ENCODE data around the gene CPM. TPM values are rescaled to one million over a fixed set of nuclear protein-coding genes. Genes with fewer than 3 reads are reported as not detected.

The CPM gene
- polyA plus RNA-seq, 6 donors from 2014 or later = 3.2 to 26.0 (median 7.0) TPM

DNA sequence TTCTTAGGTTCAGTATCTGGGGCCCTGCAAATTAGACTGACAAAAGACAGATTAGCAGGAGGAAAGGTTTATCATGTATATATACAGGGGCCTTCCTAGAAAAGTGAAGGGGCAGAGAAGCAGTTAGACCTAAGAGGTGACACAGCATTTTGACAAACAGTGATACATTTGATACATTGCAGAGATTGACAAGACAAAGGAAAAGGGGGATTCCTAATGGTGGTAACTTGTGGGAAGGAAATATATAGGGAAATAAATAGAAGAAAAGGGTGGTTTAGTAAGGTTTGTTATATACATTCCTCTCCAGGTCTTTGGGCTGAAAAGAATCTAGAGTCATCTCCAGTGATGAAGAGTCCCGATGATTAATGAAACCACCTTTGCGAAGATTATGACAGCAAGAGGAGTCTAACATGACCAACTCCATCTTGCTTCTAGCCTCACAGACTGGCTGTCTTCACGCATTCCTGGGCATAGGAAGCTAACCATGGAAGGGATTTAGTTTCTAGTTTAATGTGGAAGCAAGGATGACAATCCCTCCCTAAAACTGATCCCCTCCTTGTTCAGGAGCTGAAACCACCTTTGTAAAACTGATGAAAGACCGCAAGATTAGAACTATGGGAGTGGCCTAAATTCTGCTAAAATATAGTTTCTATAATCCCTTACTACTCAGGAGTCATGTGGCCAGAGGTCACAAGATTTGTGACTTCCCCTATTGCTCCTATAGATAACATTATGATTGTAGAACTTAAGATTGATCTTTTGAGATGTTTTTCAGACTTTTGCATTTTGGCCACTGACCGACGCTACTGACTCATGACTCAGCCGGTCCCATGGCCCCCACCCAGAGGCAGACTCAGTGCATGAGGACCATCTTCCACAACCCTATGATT, 31.1 kb upstream of the CPM start:
- H3K27ac Mint-ChIP-seq = no peak overlapping the region
- peaks cover 0 to 5% (median 1%) of the 10 kb centered on the region in 3 donors for H3K4me1 Mint-ChIP-seq
- DNase-seq (no peak), ATAC-seq (ENCODE audit: low read depth in 2 of 2) (no peak)
- no peaks in the 10 kb centered on the region for H3K27me3 Mint-ChIP-seq
- no peaks in the 10 kb centered on the region for H3K9me3 Mint-ChIP-seq
- H3K4me3 Mint-ChIP-seq = no peak overlapping the region
- no peaks in the 10 kb centered on the region for H3K36me3 Mint-ChIP-seq

DNA sequence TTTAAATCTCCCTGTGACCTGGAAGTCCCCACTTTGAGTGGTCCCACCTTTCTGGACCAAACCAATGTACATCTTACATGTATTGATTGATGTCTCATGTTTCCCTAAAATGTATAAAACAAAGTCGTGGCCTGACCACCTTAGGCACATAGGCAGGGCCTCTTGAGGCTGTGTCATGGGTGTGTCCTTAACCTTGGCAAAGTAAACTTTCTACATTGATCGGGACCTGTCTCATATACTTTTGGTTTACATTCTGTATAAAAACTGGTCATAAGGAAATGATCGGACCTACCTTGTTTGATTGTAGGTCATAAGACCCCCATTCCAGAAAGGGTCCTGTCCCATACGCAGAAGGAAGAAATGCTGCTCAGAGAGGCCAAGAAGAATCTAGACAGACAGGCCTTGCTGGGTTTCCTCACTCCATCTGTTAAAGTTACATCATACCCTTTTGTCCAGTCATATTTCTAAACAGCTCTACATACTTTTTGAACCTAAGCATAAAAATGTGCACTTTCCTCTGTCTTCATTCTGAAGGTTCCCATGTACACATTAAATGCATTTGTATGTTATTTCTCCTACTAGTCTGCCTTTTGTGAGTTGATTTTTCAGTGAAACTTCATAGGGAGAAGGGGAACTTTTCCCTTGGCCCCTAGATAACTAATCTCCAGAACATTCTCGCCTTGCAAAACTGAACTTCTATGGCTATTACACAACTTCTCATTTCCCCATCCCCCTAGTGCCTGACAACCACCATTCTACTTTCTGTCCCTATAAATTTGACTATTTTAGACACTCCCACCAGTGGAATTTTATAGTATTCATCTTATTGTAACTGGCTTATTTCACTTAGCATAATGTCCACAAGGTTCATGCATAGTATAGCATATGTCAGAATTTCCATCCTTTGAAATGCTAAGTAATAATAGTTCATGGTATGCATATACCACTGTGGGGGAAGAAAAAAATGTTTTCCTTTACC, 30.2 kb upstream of the CPM start:
- Mint-ChIP-seq H3K27me3 (no peaks in the 10 kb centered on the region), H3K4me3 (no peak overlapping the region), H3K9me3 (no peaks in the 10 kb centered on the region), H3K36me3 (no peaks in the 10 kb centered on the region), H3K27ac (no peak overlapping the region), H3K4me1 (peaks cover 9 to 14% (median 10%) of the 10 kb centered on the region in 3 donors)
- DNase-seq (no peak), ATAC-seq (ENCODE audit: low read depth in 2 of 2) (no peak)

DNA sequence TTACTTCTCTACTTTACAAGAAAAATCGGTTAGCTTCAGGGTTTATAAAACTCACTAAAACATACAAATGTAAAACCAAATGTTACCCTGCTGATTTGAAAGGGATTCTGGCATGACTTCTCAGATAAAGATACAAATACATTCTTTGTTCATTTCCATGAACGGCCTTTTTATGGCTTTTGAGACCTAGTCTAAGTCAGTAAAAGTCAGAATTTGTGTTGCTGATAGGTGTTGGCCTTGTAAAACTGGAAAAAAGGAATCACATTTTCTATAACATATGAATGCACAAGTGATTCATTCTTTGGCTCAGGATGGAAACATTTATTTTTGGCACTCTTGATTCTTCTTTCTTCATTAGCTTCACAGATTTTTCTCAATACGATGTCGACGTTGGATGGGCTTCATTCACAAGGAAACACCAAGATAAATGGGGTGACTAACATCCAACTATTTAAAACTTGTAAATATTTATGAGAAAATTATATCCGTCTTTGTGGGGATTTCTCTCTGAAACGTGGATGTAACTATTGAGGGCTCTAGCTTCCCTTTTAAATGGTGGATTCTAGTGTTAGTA, 27.0 kb upstream of the CPM start:
- Mint-ChIP-seq H3K27me3 (no peaks in the 10 kb centered on the region), H3K36me3 (no peaks in the 10 kb centered on the region), H3K9me3 (no peaks in the 10 kb centered on the region), H3K4me3 (no peak overlapping the region), H3K27ac (no peak overlapping the region), H3K4me1 (peaks cover 9 to 16% (median 13%) of the 10 kb centered on the region in 3 donors)
- ATAC-seq (ENCODE audit: low read depth in 2 of 2) (no peak), DNase-seq (no peak)

DNA sequence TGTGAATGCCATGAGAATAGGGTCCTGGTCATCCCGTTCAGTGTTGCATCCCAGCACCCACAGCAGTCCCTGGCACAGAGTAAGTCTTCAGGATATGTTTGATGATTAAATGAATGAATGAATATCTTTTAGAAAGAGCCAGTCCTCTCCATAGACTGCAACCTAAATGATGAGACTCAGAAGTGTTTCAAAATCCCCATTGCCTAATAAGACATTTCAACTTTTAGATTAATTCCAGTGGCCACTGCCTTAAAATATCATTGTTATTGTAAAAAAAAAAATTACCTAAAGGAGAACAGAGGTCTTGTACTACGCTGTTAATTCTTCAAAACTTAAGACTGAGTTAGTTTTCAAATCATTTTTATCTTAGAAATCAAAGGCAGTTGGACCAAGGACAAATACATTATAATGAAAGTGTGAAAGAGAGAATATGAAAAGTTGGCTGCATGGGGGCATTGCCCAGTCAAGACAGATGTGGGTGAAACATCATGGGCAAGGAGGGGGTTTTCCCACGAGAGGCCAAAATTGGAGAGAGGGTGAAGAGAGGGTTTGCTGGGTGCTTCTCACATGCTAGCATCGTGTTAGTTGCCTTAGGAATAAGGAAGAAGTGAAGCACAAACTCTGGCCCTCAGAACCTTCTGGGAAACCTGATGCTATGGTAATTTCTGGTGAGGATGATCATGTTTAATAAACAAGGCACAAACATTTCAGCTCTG, 26.3 kb upstream of the CPM start:
- no peaks in the 10 kb centered on the region for H3K9me3 Mint-ChIP-seq
- no peak overlapping the region for H3K4me3 Mint-ChIP-seq
- H3K36me3 Mint-ChIP-seq = no peaks in the 10 kb centered on the region
- H3K4me1 Mint-ChIP-seq = peaks cover 9 to 16% (median 13%) of the 10 kb centered on the region in 3 donors
- H3K27me3 Mint-ChIP-seq = no peaks in the 10 kb centered on the region
- H3K27ac Mint-ChIP-seq = peak overlapping the region in 2 of 6 donors; percentile 8
- no peak for ATAC-seq (ENCODE audit: low read depth in 2 of 2)
- DNase-seq = no peak

DNA sequence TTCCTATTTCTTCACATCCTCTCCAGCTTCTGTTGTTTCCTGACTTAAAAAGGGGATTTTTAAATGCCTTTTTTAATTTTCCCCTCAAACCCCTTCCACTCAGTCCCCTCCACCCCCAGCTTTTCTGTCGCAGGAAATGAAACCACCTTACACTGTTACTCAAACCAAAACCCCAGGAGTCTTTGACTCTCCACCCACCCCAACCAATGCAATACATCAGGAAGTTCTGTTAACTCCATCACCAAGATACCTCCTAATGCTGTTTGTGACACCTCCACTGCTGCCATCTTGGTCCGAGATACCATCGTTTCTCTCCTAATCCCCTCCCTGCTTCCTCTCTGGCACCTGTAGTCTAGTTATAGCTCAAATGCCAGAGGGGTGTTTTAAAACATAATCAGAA, 25.4 kb upstream of the CPM start:
- Mint-ChIP-seq H3K36me3 (no peaks in the 10 kb centered on the region), H3K9me3 (no peaks in the 10 kb centered on the region), H3K27me3 (no peaks in the 10 kb centered on the region), H3K27ac (peak overlapping the region in 3 of 6 donors; percentile 60 to 91 (median 78)), H3K4me3 (peak overlapping the region in 3 of 8 donors; percentile 57 to 81 (median 59)), H3K4me1 (peaks cover 9 to 16% (median 13%) of the 10 kb centered on the region in 3 donors)
- ATAC-seq (ENCODE audit: low read depth in 2 of 2) = peak in 1 of 2 donors; percentile 32
- DNase-seq = no peak

DNA sequence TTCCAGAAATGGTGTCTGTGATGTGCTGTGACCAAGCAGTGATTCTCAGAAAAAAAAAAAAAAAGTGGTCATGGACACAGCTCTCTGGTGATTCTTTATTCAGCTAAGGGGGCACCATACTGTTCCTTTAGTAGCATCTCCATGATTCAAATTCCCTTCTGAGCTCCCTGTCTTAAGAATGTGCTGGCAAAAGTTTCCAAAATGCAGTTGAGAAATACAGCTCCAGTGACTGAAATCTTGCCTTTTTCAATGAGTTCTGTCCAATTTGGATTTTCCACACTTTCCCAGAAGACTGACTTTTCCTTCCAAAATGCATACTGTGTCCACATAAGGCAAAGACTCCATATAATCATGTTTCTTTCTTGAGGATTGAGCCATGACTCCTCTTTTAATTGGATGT, 24.3 kb upstream of the CPM start:
- ATAC-seq (ENCODE audit: low read depth in 2 of 2) = no peak
- H3K4me3 Mint-ChIP-seq = no peak overlapping the region
- no peak overlapping the region for H3K27ac Mint-ChIP-seq
- DNase-seq = no peak
- H3K9me3 Mint-ChIP-seq = no peaks in the 10 kb centered on the region
- no peaks in the 10 kb centered on the region for H3K27me3 Mint-ChIP-seq
- peaks cover 9 to 16% (median 13%) of the 10 kb centered on the region in 3 donors for H3K4me1 Mint-ChIP-seq
- H3K36me3 Mint-ChIP-seq = no peaks in the 10 kb centered on the region

DNA sequence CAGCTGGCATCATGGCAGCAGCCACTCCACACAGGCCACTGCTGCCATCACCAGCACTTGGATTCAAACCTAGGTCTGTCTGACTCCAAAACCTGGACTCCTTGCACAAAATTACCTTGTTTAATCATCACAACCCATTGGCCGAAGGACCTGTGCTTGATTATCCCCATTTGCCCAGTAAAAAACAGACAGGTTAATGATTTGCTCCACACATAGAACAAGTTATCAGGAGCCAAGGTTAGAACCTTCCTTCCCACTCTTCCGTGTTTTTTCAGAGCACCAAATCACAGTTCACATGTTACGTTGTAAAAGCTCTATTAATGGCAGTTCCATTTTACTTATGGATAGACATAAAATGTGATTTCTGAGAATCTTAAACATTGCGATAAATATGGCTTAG, 23.5 kb upstream of the CPM start:
- Mint-ChIP-seq H3K4me3 (no peak overlapping the region), H3K27me3 (no peaks in the 10 kb centered on the region), H3K36me3 (no peaks in the 10 kb centered on the region), H3K9me3 (no peaks in the 10 kb centered on the region), H3K27ac (no peak overlapping the region), H3K4me1 (peaks cover 9 to 16% (median 13%) of the 10 kb centered on the region in 3 donors)
- no peak for ATAC-seq (ENCODE audit: low read depth in 2 of 2)
- no peak for DNase-seq

DNA sequence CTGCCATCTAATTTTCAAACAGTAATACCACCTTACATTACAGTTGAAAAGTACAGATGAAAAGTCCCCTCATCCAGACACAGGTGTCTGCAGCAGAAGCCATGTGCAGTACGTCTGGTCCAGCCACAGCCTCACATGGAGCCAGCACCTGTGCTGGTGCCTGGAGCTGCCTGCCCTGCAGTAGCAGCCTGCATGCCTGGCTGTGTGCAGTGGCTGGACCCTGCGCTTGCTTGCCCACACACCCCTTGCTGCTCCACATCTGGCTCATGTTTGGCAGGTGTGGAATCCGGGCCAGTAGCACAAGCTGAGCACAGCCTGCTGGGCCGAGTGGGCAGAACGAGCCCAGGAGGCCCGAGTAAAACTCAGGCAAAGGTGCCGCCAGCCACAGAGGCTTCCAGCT, 21.8 kb upstream of the CPM start:
- Mint-ChIP-seq H3K36me3 (no peaks in the 10 kb centered on the region), H3K27me3 (no peaks in the 10 kb centered on the region), H3K4me3 (no peak overlapping the region), H3K27ac (no peak overlapping the region), H3K9me3 (no peaks in the 10 kb centered on the region), H3K4me1 (peaks cover 9 to 16% (median 13%) of the 10 kb centered on the region in 3 donors)
- no peak for DNase-seq
- ATAC-seq (ENCODE audit: low read depth in 2 of 2) = no peak

DNA sequence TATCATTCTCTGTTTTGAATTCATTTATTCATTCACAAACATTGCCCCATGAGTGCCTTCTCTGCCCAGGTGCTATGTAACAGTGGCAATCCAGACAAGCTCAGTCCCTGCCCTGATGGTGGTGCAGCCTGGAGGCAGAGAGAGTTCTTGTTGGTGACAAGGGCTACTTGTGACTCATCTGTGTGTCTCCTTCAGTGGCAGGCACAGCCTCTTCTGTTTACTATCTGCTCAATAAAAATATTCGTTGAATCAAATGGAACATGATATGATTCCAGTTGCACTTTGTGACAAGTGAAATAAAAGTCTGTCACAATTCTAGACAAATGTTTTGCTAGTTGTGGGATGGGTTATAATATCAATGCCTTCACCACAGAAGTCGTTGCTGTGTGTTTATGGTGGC, 20.6 kb upstream of the CPM start:
- Mint-ChIP-seq H3K36me3 (no peaks in the 10 kb centered on the region), H3K27ac (no peak overlapping the region), H3K27me3 (no peaks in the 10 kb centered on the region), H3K4me3 (no peak overlapping the region), H3K9me3 (no peaks in the 10 kb centered on the region), H3K4me1 (peaks cover 4 to 6% (median 6%) of the 10 kb centered on the region in 3 donors)
- ATAC-seq (ENCODE audit: low read depth in 2 of 2) = no peak
- no peak for DNase-seq

DNA sequence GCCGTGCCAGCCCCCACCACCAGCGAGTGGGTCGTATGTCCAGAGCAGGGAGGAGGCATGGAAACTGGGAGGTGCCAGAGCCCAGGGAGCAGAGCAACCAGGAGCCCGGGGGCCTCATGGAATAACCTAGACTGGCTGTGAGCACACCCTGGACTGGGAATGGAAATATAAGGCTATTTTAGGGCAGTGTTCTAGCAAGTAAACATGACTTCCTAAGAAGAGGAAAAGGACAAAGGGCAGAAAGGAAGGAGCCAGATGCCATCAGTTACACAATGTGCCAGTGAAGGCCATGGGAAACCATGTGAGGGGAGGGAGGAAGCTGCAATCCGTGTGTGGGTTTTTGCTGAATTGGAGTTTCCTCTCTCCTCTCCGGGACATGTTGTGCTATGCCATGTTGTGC, 18.7 kb upstream of the CPM start:
- ATAC-seq (ENCODE audit: low read depth in 2 of 2) (no peak), DNase-seq (no peak)
- no peak overlapping the region for H3K4me3 Mint-ChIP-seq
- no peaks in the 10 kb centered on the region for H3K27me3 Mint-ChIP-seq
- no peaks in the 10 kb centered on the region for H3K4me1 Mint-ChIP-seq
- H3K36me3 Mint-ChIP-seq = no peaks in the 10 kb centered on the region
- H3K27ac Mint-ChIP-seq = no peak overlapping the region
- no peaks in the 10 kb centered on the region for H3K9me3 Mint-ChIP-seq

DNA sequence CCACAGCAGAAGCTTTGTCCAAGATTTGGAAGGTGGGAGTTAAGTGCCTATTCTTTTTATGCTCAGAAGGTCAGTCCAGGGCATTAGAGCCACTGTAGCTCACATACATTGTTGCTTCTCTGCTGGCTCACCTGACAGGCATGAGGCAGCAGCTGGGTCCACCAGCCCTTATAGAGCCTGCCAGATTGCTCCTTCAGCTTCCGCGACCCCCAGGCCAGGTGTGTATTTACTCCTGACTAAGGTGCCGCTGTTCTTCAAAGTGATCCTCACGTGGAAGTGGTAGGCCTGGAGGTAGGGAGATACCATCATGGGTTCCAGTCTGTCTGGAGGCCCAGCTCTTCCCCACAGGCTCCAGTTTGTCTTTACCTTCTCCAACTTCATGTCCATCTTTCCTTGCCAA, 17.5 kb upstream of the CPM start:
- Mint-ChIP-seq H3K27me3 (no peaks in the 10 kb centered on the region), H3K4me1 (no peaks in the 10 kb centered on the region), H3K27ac (no peak overlapping the region), H3K36me3 (no peaks in the 10 kb centered on the region), H3K9me3 (no peaks in the 10 kb centered on the region), H3K4me3 (no peak overlapping the region)
- DNase-seq (no peak), ATAC-seq (ENCODE audit: low read depth in 2 of 2) (no peak)

DNA sequence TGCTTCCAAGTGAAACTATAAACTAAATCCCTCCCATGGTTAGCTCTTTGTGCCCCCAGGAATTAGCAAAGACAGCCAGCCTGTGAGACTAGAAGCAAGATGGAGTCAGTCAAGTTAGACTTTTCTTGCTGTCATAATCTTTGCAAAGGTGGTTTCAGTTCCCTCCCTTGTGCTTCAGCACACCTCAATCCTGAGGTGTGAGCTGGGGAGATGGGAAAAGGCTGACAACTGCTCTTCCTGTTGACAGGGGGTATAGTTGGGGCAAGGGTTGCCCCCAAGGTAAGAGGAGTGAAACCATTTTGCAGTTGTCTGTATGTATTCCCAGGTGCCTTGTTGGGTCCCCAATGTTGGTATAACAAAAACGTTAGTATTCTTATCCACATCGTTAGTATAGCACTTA, 12.3 kb upstream of the CPM start:
- no peaks in the 10 kb centered on the region for H3K9me3 Mint-ChIP-seq
- no peaks in the 10 kb centered on the region for H3K36me3 Mint-ChIP-seq
- no peak overlapping the region for H3K4me3 Mint-ChIP-seq
- DNase-seq (no peak), ATAC-seq (ENCODE audit: low read depth in 2 of 2) (no peak)
- H3K27me3 Mint-ChIP-seq = no peaks in the 10 kb centered on the region
- H3K4me1 Mint-ChIP-seq = peaks cover 0 to 10% (median 0%) of the 10 kb centered on the region in 3 donors
- H3K27ac Mint-ChIP-seq = peak overlapping the region in 2 of 6 donors; percentile 14 to 51

Data from naive B cell (primary cell).